GM23338 (cell line): ENCODE results near the gene LIPA. TPM values are rescaled to one million over a fixed set of nuclear protein-coding genes. Genes with fewer than 3 reads are reported as not detected.

Source experiments
- ATAC-seq: fragments of 200-7000 bp; cut with Tn5 transposase; 3 replicates; pipeline ENCODE4 v1.9.1; 2020
- DNase-seq: peaks from one replicate; pipeline ENCODE4 v3.0.0-alpha.2; 2015; ENCODE audit warnings: low spot score
- H2AFZ ChIP-seq: fragments of 200-600 bp; sonication (generic); 2 replicates; pipeline ENCODE4 v1.8.0; 2016; ENCODE audit warnings: antibody characterized with exemption, mild to moderate bottlenecking, moderate library complexity
- H3F3A ChIP-seq: fragments of 200-600 bp; sonication (generic); replicated peaks from 2 replicates; pipeline ENCODE4 v1.8.0; 2017; ENCODE audit warnings: antibody characterized with exemption, mixed run types, low read depth
- H3K27ac ChIP-seq: fragments of 200-600 bp; sonication (generic); 2 replicates; pipeline ENCODE4 v1.6.1; 2016; ENCODE audit warnings: low read depth
- H3K27me3 ChIP-seq: fragments of 200-600 bp; sonication (generic); 2 replicates; pipeline ENCODE4 v1.8.0; 2016; ENCODE audit warnings: mild to moderate bottlenecking, mixed run types, moderate library complexity; ENCODE audit not compliant: insufficient read depth
- H3K36me3 ChIP-seq: fragments of 200-600 bp; sonication (generic); 2 replicates; pipeline ENCODE4 v1.8.0; 2016; ENCODE audit warnings: mild to moderate bottlenecking; ENCODE audit not compliant: insufficient read depth
- H3K4me1 ChIP-seq: fragments of 200-600 bp; sonication (generic); 2 replicates; pipeline ENCODE4 v1.8.0; 2016; ENCODE audit warnings: mild to moderate bottlenecking, moderate library complexity; ENCODE audit not compliant: insufficient read depth
- H3K4me2 ChIP-seq: fragments of 200-600 bp; sonication (generic); 2 replicates; pipeline ENCODE4 v1.7.1; 2017; ENCODE audit warnings: mixed run types
- H3K4me3 ChIP-seq: fragments of 200-600 bp; sonication (generic); 2 replicates; pipeline ENCODE4 v1.6.1; 2016; ENCODE audit warnings: mixed run types
- H3K79me2 ChIP-seq: fragments of 200-600 bp; sonication (generic); replicated peaks from 2 replicates; pipeline ENCODE4 v1.8.0; 2017; ENCODE audit warnings: mild to moderate bottlenecking; ENCODE audit not compliant: insufficient read depth
- H3K9me2 ChIP-seq: fragments of 200-600 bp; sonication (generic); 2 replicates; pipeline ENCODE4 v1.8.0; 2017; ENCODE audit not compliant: insufficient read depth
- H4K20me1 ChIP-seq: fragments of 200-600 bp; sonication (generic); replicated peaks from 2 replicates; pipeline ENCODE4 v1.8.0; 2017; ENCODE audit warnings: mild to moderate bottlenecking; ENCODE audit not compliant: insufficient read depth
- H3K27ac Mint-ChIP-seq: 2 replicates; pipeline ENCODE4 v1.8.0; 2020; ENCODE audit warnings: inconsistent platforms, mild to moderate bottlenecking, moderate library complexity, mixed read lengths
- H3K27me3 Mint-ChIP-seq: 3 replicates; pipeline ENCODE4 v1.8.0; 2022; ENCODE audit warnings: low read depth, mild to moderate bottlenecking, moderate library complexity, mixed read lengths, inconsistent platforms; ENCODE audit not compliant: insufficient read depth, poor library complexity
- H3K36me3 Mint-ChIP-seq: 3 replicates; pipeline ENCODE4 v1.8.0; 2021; ENCODE audit warnings: low read depth, mild to moderate bottlenecking, inconsistent platforms, moderate library complexity, mixed read lengths
- H3K4me1 Mint-ChIP-seq: 3 replicates; pipeline ENCODE4 v1.8.0; 2020; ENCODE audit warnings: mild to moderate bottlenecking, inconsistent platforms, mixed read lengths
- H3K4me3 Mint-ChIP-seq: 3 replicates; pipeline ENCODE4 v1.8.0; 2021; ENCODE audit warnings: moderate library complexity, mild to moderate bottlenecking, inconsistent platforms, mixed read lengths
- H3K9me3 Mint-ChIP-seq: 3 replicates; pipeline ENCODE4 v1.8.0; 2020; ENCODE audit warnings: moderate library complexity, mild to moderate bottlenecking, inconsistent platforms, mixed read lengths
- CREB1 ChIP-seq: fragments of 250-450 bp; sonication (Bioruptor Pico); IDR thresholded peaks from 2 replicates; pipeline ENCODE4 v1.5.0; 2020; ENCODE audit warnings: low read depth, mild to moderate bottlenecking, moderate library complexity
- EZH2 ChIP-seq: fragments of 200-600 bp; sonication (generic); IDR thresholded peaks from one replicate; pipeline ENCODE4 v1.8.0; 2017; ENCODE audit warnings: antibody characterized with exemption, mild to moderate bottlenecking, low read depth; ENCODE audit not compliant: unreplicated experiment
- EZH2phosphoT487 ChIP-seq: fragments of 200-600 bp; sonication (generic); IDR thresholded peaks from one replicate; pipeline ENCODE4 v1.8.1; 2018; ENCODE audit warnings: antibody characterized with exemption; ENCODE audit not compliant: unreplicated experiment
- JUNB ChIP-seq: IDR thresholded peaks from one replicate; pipeline ENCODE4 v1.6.1; 2016; ENCODE audit warnings: antibody characterized with exemption; ENCODE audit not compliant: unreplicated experiment
- NANOG ChIP-seq: IDR thresholded peaks from 2 replicates; pipeline ENCODE4 v1.6.1; 2016; ENCODE audit warnings: antibody characterized with exemption, borderline replicate concordance
- POLR2AphosphoS5 ChIP-seq: IDR thresholded peaks from 2 replicates; pipeline ENCODE4 v1.6.1; 2016; ENCODE audit warnings: antibody characterized with exemption, low read depth
- STAT1 ChIP-seq: IDR thresholded peaks from one replicate; pipeline ENCODE4 v1.6.1; 2016; ENCODE audit warnings: antibody characterized with exemption; ENCODE audit not compliant: unreplicated experiment
- ZNF114 ChIP-seq: fragments of 250-450 bp; sonication (Bioruptor Pico); IDR thresholded peaks from 2 replicates; pipeline ENCODE4 v1.5.0; 2020; ENCODE audit warnings: mild to moderate bottlenecking, moderate library complexity
- ZNF331 ChIP-seq: fragments of 250-450 bp; sonication (Bioruptor Pico); IDR thresholded peaks from 2 replicates; pipeline ENCODE4 v1.5.0; 2020; ENCODE audit warnings: low read depth, mild to moderate bottlenecking, moderate library complexity
- polyA plus RNA-seq: library from polyadenylated mRNA; unstranded; fragments of >200 nt; fragmentation: Nextera tagmentation; extraction: Ambion mirVana; gene quantifications from 2 replicates; pipeline ENCODE4 v1.2.1, GENCODE V29; 2016
- total RNA-seq: library from RNA; depleted of rRNA; stranded (reverse); fragments of >200 nt; shearing (Covaris generic); gene quantifications from 2 replicates; pipeline ENCODE4 v1.2.3, GENCODE V29; 2014
- TF ChIP-seq, protein P1 (sequence below): IDR thresholded peaks from one replicate; pipeline ENCODE4 v1.6.1; 2018; ENCODE audit warnings: antibody characterized with exemption; ENCODE audit not compliant: unreplicated experiment
- TF ChIP-seq, protein P2 (sequence below), 2 experiments: fragments of 200-600 bp in 1 of 2; sonication (generic) in 1 of 2; conservative IDR thresholded peaks; 2 replicates each; pipeline versions ENCODE4 v1.5.1 to v1.6.1; 2016 to 2017; ENCODE audit warnings: antibody characterized with exemption in 2 of 2, low read depth in 2 of 2, mild to moderate bottlenecking in 2 of 2, moderate library complexity in 1 of 2
- TF ChIP-seq, protein P3 (sequence below): IDR thresholded peaks from 2 replicates; pipeline ENCODE4 v1.6.1; 2016; ENCODE audit warnings: antibody characterized with exemption
- TF ChIP-seq, protein P4 (sequence below): fragments of 250-450 bp; sonication (Bioruptor Pico); IDR thresholded peaks from 2 replicates; pipeline ENCODE4 v1.5.0; 2020; ENCODE audit warnings: mild to moderate bottlenecking, moderate library complexity

LIPA gene
- total and polyA plus RNA-seq, 2 experiments from 2014 or later = 37.8 to 86.3 TPM

DNA sequence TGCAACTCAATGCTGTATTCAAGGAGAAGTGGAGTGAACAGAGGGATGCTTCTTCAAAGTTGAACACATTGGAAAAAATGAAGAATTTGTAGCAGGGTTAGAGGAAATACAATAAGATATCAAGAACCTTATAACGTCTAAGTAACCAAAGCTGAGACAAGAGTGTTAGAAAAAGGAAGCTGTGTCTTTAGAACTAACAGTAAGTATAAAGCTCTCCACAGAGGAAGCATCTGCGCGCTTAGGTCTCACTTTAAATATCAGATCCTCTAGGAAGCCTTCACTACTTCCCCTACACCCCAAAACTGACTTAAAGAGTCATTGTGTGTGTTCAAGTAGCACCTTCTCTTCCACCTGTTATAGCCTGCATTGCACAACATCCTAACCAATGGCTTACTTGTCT lies 87.5 kb downstream of the LIPA start:
- H3K36me3 ChIP-seq = no peaks in the 10 kb centered on the region
- TF ChIP-seq, protein P1, sequence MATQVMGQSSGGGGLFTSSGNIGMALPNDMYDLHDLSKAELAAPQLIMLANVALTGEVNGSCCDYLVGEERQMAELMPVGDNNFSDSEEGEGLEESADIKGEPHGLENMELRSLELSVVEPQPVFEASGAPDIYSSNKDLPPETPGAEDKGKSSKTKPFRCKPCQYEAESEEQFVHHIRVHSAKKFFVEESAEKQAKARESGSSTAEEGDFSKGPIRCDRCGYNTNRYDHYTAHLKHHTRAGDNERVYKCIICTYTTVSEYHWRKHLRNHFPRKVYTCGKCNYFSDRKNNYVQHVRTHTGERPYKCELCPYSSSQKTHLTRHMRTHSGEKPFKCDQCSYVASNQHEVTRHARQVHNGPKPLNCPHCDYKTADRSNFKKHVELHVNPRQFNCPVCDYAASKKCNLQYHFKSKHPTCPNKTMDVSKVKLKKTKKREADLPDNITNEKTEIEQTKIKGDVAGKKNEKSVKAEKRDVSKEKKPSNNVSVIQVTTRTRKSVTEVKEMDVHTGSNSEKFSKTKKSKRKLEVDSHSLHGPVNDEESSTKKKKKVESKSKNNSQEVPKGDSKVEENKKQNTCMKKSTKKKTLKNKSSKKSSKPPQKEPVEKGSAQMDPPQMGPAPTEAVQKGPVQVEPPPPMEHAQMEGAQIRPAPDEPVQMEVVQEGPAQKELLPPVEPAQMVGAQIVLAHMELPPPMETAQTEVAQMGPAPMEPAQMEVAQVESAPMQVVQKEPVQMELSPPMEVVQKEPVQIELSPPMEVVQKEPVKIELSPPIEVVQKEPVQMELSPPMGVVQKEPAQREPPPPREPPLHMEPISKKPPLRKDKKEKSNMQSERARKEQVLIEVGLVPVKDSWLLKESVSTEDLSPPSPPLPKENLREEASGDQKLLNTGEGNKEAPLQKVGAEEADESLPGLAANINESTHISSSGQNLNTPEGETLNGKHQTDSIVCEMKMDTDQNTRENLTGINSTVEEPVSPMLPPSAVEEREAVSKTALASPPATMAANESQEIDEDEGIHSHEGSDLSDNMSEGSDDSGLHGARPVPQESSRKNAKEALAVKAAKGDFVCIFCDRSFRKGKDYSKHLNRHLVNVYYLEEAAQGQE = no peak
- TF ChIP-seq JUNB (no peak), POLR2AphosphoS5 (no peak), CREB1 (CRISPR knock-in tag) (no peak), ZNF331 (CRISPR knock-in tag) (no peak), EZH2phosphoT487 (no peak), EZH2 (no peak), NANOG (no peak), STAT1 (no peak), ZNF114 (CRISPR knock-in tag) (no peak)
- TF ChIP-seq, protein P2, sequence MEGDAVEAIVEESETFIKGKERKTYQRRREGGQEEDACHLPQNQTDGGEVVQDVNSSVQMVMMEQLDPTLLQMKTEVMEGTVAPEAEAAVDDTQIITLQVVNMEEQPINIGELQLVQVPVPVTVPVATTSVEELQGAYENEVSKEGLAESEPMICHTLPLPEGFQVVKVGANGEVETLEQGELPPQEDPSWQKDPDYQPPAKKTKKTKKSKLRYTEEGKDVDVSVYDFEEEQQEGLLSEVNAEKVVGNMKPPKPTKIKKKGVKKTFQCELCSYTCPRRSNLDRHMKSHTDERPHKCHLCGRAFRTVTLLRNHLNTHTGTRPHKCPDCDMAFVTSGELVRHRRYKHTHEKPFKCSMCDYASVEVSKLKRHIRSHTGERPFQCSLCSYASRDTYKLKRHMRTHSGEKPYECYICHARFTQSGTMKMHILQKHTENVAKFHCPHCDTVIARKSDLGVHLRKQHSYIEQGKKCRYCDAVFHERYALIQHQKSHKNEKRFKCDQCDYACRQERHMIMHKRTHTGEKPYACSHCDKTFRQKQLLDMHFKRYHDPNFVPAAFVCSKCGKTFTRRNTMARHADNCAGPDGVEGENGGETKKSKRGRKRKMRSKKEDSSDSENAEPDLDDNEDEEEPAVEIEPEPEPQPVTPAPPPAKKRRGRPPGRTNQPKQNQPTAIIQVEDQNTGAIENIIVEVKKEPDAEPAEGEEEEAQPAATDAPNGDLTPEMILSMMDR (conservative IDR thresholded peaks at IDR 0.05; ENCODE audit: low read depth in 2 of 2) = no peak
- TF ChIP-seq, protein P3, sequence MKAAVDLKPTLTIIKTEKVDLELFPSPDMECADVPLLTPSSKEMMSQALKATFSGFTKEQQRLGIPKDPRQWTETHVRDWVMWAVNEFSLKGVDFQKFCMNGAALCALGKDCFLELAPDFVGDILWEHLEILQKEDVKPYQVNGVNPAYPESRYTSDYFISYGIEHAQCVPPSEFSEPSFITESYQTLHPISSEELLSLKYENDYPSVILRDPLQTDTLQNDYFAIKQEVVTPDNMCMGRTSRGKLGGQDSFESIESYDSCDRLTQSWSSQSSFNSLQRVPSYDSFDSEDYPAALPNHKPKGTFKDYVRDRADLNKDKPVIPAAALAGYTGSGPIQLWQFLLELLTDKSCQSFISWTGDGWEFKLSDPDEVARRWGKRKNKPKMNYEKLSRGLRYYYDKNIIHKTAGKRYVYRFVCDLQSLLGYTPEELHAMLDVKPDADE = no peak
- TF ChIP-seq, protein P4, sequence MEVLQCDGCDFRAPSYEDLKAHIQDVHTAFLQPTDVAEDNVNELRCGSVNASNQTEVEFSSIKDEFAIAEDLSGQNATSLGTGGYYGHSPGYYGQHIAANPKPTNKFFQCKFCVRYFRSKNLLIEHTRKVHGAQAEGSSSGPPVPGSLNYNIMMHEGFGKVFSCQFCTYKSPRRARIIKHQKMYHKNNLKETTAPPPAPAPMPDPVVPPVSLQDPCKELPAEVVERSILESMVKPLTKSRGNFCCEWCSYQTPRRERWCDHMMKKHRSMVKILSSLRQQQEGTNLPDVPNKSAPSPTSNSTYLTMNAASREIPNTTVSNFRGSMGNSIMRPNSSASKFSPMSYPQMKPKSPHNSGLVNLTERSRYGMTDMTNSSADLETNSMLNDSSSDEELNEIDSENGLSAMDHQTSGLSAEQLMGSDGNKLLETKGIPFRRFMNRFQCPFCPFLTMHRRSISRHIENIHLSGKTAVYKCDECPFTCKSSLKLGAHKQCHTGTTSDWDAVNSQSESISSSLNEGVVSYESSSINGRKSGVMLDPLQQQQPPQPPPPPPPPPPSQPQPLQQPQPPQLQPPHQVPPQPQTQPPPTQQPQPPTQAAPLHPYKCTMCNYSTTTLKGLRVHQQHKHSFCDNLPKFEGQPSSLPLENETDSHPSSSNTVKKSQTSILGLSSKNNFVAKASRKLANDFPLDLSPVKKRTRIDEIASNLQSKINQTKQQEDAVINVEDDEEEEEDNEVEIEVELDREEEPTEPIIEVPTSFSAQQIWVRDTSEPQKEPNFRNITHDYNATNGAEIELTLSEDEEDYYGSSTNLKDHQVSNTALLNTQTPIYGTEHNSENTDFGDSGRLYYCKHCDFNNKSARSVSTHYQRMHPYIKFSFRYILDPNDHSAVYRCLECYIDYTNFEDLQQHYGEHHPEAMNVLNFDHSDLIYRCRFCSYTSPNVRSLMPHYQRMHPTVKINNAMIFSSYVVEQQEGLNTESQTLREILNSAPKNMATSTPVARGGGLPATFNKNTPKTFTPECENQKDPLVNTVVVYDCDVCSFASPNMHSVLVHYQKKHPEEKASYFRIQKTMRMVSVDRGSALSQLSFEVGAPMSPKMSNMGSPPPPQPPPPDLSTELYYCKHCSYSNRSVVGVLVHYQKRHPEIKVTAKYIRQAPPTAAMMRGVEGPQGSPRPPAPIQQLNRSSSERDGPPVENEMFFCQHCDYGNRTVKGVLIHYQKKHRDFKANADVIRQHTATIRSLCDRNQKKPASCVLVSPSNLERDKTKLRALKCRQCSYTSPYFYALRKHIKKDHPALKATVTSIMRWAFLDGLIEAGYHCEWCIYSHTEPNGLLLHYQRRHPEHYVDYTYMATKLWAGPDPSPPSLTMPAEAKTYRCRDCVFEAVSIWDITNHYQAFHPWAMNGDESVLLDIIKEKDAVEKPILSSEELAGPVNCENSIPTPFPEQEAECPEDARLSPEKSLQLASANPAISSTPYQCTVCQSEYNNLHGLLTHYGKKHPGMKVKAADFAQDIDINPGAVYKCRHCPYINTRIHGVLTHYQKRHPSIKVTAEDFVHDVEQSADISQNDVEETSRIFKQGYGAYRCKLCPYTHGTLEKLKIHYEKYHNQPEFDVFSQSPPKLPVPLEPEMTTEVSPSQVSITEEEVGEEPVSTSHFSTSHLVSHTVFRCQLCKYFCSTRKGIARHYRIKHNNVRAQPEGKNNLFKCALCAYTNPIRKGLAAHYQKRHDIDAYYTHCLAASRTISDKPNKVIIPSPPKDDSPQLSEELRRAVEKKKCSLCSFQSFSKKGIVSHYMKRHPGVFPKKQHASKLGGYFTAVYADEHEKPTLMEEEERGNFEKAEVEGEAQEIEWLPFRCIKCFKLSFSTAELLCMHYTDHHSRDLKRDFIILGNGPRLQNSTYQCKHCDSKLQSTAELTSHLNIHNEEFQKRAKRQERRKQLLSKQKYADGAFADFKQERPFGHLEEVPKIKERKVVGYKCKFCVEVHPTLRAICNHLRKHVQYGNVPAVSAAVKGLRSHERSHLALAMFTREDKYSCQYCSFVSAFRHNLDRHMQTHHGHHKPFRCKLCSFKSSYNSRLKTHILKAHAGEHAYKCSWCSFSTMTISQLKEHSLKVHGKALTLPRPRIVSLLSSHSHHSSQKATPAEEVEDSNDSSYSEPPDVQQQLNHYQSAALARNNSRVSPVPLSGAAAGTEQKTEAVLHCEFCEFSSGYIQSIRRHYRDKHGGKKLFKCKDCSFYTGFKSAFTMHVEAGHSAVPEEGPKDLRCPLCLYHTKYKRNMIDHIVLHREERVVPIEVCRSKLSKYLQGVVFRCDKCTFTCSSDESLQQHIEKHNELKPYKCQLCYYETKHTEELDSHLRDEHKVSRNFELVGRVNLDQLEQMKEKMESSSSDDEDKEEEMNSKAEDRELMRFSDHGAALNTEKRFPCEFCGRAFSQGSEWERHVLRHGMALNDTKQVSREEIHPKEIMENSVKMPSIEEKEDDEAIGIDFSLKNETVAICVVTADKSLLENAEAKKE = no peak
- no peak for DNase-seq
- H3K4me3 ChIP-seq = no peak overlapping the region
- no peak overlapping the region for H3K4me3 Mint-ChIP-seq
- no peaks in the 10 kb centered on the region for H3K27me3 ChIP-seq
- no peaks in the 10 kb centered on the region for H3K79me2 ChIP-seq
- no peak overlapping the region for H2AFZ ChIP-seq
- no peaks in the 10 kb centered on the region for H4K20me1 ChIP-seq
- no peaks in the 10 kb centered on the region; the same call in 2 of the 3 replicates for H3K9me3 Mint-ChIP-seq
- H3K4me1 Mint-ChIP-seq = no peaks in the 10 kb centered on the region
- no peak overlapping the region for H3K27ac ChIP-seq
- no peaks in the 10 kb centered on the region for H3K36me3 Mint-ChIP-seq
- H3K27ac Mint-ChIP-seq = no peak overlapping the region
- H3K4me2 ChIP-seq = no peak overlapping the region
- no peaks in the 10 kb centered on the region for H3K4me1 ChIP-seq
- H3F3A ChIP-seq = no peaks in the 10 kb centered on the region
- ATAC-seq = no peak
- H3K27me3 Mint-ChIP-seq = no peaks in the 10 kb centered on the region
- peaks cover 15% of the 10 kb centered on the region; the same call in 1 of the 2 replicates for H3K9me2 ChIP-seq
